ENCODE data around the gene WDR53. TPM values are rescaled to one million over a fixed set of nuclear protein-coding genes. Genes with fewer than 3 reads are reported as not detected.
A peak's percentile ranks its signal among the peaks of the same experiment; 100 is the strongest.
"Not testable (repeated sequence)": the region's sequence is repeated elsewhere in the genome, so short reads cannot be mapped to it uniquely, and the experiment has no call there.

The WDR53 gene
- total RNA-seq, 4 donors from 2014 or later, result 3.1 to 9.7 (median 7.7) TPM

DNA sequence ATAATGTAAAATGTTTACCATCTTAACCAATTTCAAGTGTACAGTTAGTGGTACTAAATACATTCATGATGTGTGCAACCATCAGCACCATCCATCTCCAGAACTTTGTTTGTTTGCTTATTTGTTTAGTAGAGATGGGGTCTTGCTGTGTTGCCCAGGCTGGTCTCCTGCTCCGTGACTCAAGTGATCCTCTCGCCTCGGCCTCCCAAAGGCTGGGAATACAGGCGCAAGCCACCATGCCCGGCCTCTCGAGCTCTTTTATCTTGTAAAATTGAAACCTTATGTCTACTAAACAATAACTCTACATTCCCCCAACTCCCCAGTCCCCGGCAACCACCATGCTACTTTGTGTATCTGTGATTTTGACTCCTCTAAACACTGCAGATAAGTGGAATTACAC lies 32.0 kb upstream of the WDR53 start:
- H3K36me3 ChIP-seq, result no peaks in the 10 kb centered on the region
- no peak overlapping the region for H3K4me3 ChIP-seq
- H3K27me3 ChIP-seq, result peaks cover 5% of the 10 kb centered on the region
- TF ChIP-seq CTCF (IDR thresholded peaks at IDR 0.05), result no peak
- no peak for TF ChIP-seq POLR2A (IDR thresholded peaks at IDR 0.05)
- H3K4me1 ChIP-seq, result no peaks in the 10 kb centered on the region
- H3K9me3 ChIP-seq, result no peaks in the 10 kb centered on the region
- H3K27ac ChIP-seq, result no peak overlapping the region
- 82% methylated on average over 7 of the region's 7 CpGs for WGBS
- DNase-seq (ENCODE audit: low spot score in 2 of 2), result no peak

GRCh38 chr3:196599734-196600128 lies 31.4 kb upstream of the WDR53 start:
- Histone ChIP-seq H3K4me3 (no peak overlapping the region), H3K27me3 (peaks cover 7% of the 10 kb centered on the region), H3K9me3 (no peaks in the 10 kb centered on the region), H3K27ac (no peak overlapping the region), H3K36me3 (no peaks in the 10 kb centered on the region), H3K4me1 (no peaks in the 10 kb centered on the region)
- TF ChIP-seq POLR2A (IDR thresholded peaks at IDR 0.05) (no peak), EP300 (IDR thresholded peaks at IDR 0.05) (no peak), CTCF (IDR thresholded peaks at IDR 0.05) (no peak), POLR2AphosphoS5 (IDR thresholded peaks at IDR 0.05) (no peak)
- no peak for DNase-seq (ENCODE audit: low spot score in 2 of 2)
- WGBS, result 69% methylated on average over 5 of the region's 5 CpGs

DNA sequence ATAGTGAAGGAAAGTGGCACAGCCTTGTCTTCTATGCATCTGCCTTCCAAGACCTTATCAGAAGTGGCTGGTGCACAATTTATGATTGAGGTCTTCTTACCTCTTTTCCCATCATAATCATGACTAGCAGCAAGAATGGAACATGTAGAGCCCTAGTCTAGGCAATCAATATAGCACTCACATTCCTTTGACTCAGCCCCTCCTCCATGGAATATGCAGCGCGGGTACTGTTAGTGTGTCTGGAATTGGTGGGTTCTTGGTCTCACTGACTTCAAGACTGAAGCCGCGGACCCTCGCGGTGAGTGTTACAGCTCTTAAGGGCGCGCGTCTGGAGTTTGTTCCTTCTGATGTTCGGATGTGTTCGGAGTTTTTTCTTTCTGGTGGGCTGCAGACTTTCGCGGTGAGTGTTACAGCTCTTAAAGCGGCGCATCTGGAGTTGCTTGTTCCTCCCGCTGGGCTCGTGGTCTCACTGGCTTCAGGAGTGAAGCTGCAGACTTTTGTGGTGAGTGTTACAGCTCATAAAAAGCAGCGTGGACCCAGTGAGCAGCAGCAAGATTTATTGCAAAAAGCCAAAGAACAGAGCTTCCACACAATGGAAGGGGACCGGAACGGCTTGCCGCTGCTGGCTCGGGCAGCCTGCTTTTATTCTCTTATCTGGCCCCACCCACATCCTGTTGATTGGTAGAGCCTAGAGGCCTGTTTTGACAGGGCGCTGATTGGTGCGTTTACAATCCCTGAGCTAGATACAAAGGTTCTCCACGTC lies 29.8 kb upstream of the WDR53 start:
- 50% methylated on average over 23 of the region's 25 CpGs for WGBS
- not testable (repeated sequence) for H3K27me3 ChIP-seq; H3K27ac ChIP-seq; H3K36me3 ChIP-seq; DNase-seq (ENCODE audit: low spot score in 2 of 2); H3K9me3 ChIP-seq; H3K4me1 ChIP-seq
- H3K4me3 ChIP-seq, result peak overlapping the region; percentile 27

- TF ChIP-seq EP300 (IDR thresholded peaks at IDR 0.05), result no peak
- no peak for TF ChIP-seq CTCF (IDR thresholded peaks at IDR 0.05)
- no peak for TF ChIP-seq POLR2AphosphoS5 (IDR thresholded peaks at IDR 0.05)
- no peak for TF ChIP-seq POLR2A (IDR thresholded peaks at IDR 0.05)
- DNase-seq (ENCODE audit: low spot score in 2 of 2), result no peak
- no peaks in the 10 kb centered on the region for H3K9me3 ChIP-seq
- 27% methylated on average over 5 of the region's 5 CpGs for WGBS
- no peaks in the 10 kb centered on the region for H3K4me1 ChIP-seq
- H3K27me3 ChIP-seq, result peaks cover 8% of the 10 kb centered on the region
- no peak overlapping the region for H3K4me3 ChIP-seq
- H3K36me3 ChIP-seq, result no peaks in the 10 kb centered on the region
- no peak overlapping the region for H3K27ac ChIP-seq
Measured at GRCh38 chr3:196596355-196596754, 28.0 kb upstream of the WDR53 start.

GRCh38 chr3:196590279-196590678 lies 21.9 kb upstream of the WDR53 start:
- Histone ChIP-seq H3K4me3 (no peak overlapping the region), H3K9me3 (no peaks in the 10 kb centered on the region), H3K27me3 (peaks cover 3% of the 10 kb centered on the region), H3K36me3 (no peaks in the 10 kb centered on the region), H3K4me1 (no peaks in the 10 kb centered on the region), H3K27ac (no peak overlapping the region)
- TF ChIP-seq CTCF (IDR thresholded peaks at IDR 0.05), result no peak
- no peak for TF ChIP-seq POLR2AphosphoS5 (IDR thresholded peaks at IDR 0.05)
- TF ChIP-seq EP300 (IDR thresholded peaks at IDR 0.05), result no peak
- TF ChIP-seq POLR2A (IDR thresholded peaks at IDR 0.05), result no peak
- 80% methylated on average over 5 of the region's 5 CpGs for WGBS
- no peak for DNase-seq (ENCODE audit: low spot score in 2 of 2)

All from suprapubic skin (tissue), 4 donors.